WTC11 (cell line): ENCODE measurements around the gene PCSK5. TPM values are rescaled to one million over a fixed set of nuclear protein-coding genes. Genes with fewer than 3 reads are reported as not detected.

Experiments
- ATAC-seq: fragments of 200-7000 bp; cut with Tn5 transposase; 2 replicates; pipeline ENCODE4 v1.10.0; 2021; ENCODE audit warnings: mild to moderate bottlenecking, moderate library complexity
- CTCF ChIA-PET: fragments of 300-600 bp; sonication (Branson Sonifier 250); formaldehyde crosslinking; loops from one replicate; lab custom pipeline; 2021; ENCODE audit warnings: antibody characterized with exemption; lab: Charles Lee
- POLR2A ChIA-PET: fragments of 350-600 bp; sonication (Branson Sonifier 250); formaldehyde crosslinking; loops from one replicate; lab custom pipeline; 2021; ENCODE audit warnings: antibody characterized with exemption; lab: Charles Lee
- DNase-seq: peaks from one replicate; pipeline ENCODE4 v3.0.0; 2021; ENCODE audit warnings: low spot score
- H3K27ac Mint-ChIP-seq: 2 replicates; pipeline ENCODE4 v1.8.0; 2021; ENCODE audit warnings: mixed read lengths
- H3K27me3 Mint-ChIP-seq: 2 replicates; pipeline ENCODE4 v1.8.0; 2021; ENCODE audit warnings: low read depth, mild to moderate bottlenecking, moderate library complexity, mixed read lengths
- H3K36me3 Mint-ChIP-seq: 2 replicates; pipeline ENCODE4 v1.8.0; 2021; ENCODE audit warnings: mixed read lengths
- H3K4me1 Mint-ChIP-seq: 2 replicates; pipeline ENCODE4 v1.8.0; 2022; ENCODE audit warnings: mixed read lengths
- H3K4me3 Mint-ChIP-seq: 2 replicates; pipeline ENCODE4 v1.8.0; 2021; ENCODE audit warnings: mild to moderate bottlenecking, moderate library complexity, mixed read lengths
- H3K9me3 Mint-ChIP-seq: 2 replicates; pipeline ENCODE4 v1.8.0; 2021; ENCODE audit warnings: mixed read lengths
- CTCF ChIP-seq: fragments of 200-600 bp; IDR thresholded peaks from 2 replicates; pipeline ENCODE4 v1.8.0; 2022; ENCODE audit warnings: antibody characterized with exemption
- E2F1 ChIP-seq: sonication (generic); formaldehyde crosslinking; IDR thresholded peaks from 2 replicates; pipeline ENCODE4 v1.8.0; 2022; ENCODE audit warnings: mild to moderate bottlenecking, missing genetic modification reagents
- E2F4 ChIP-seq: sonication (generic); formaldehyde crosslinking; IDR thresholded peaks from 2 replicates; pipeline ENCODE4 v1.8.1; 2022; ENCODE audit warnings: low read depth, mild to moderate bottlenecking, moderate library complexity, missing genetic modification reagents, borderline replicate concordance
- FOXK1 ChIP-seq: sonication (generic); formaldehyde crosslinking; IDR thresholded peaks from 2 replicates; pipeline ENCODE4 v1.8.0; 2022; ENCODE audit warnings: mild to moderate bottlenecking, moderate library complexity, missing genetic modification reagents
- FOXP4 ChIP-seq: sonication (generic); formaldehyde crosslinking; IDR thresholded peaks from 2 replicates; pipeline ENCODE4 v1.8.0; 2022; ENCODE audit warnings: mild to moderate bottlenecking, missing genetic modification reagents
- GRHL2 ChIP-seq: fragments of 250-450 bp; sonication (Bioruptor Pico); IDR thresholded peaks from 2 replicates; pipeline ENCODE4 v1.8.0; 2022; ENCODE audit warnings: mild to moderate bottlenecking, moderate library complexity; ENCODE audit not compliant: insufficient replicate concordance, severe bottlenecking
- GTF2I ChIP-seq: fragments of 250-450 bp; sonication (Bioruptor Pico); conservative IDR thresholded peaks from 2 replicates; pipeline ENCODE4 v1.4.0; 2021; ENCODE audit warnings: mild to moderate bottlenecking
- HMGA2 ChIP-seq: fragments of 250-450 bp; sonication (Bioruptor Pico); IDR thresholded peaks from 2 replicates; pipeline ENCODE4 v1.4.0; 2021; ENCODE audit warnings: mild to moderate bottlenecking, moderate library complexity
- IRF2 ChIP-seq: sonication (generic); formaldehyde crosslinking; IDR thresholded peaks from 2 replicates; pipeline ENCODE4 v1.8.0; 2022; ENCODE audit warnings: low read depth, missing genetic modification reagents, borderline replicate concordance
- JAZF1 ChIP-seq: fragments of 250-450 bp; sonication (Bioruptor Pico); IDR thresholded peaks from 2 replicates; pipeline ENCODE4 v1.9.0; 2021; ENCODE audit warnings: moderate library complexity, mild to moderate bottlenecking, inconsistent platforms
- KAT7 ChIP-seq: sonication (generic); formaldehyde crosslinking; IDR thresholded peaks from 2 replicates; pipeline ENCODE4 v1.8.1; 2023; ENCODE audit warnings: missing genetic modification reagents, mild to moderate bottlenecking, borderline replicate concordance
- NR2C2 ChIP-seq: sonication (generic); formaldehyde crosslinking; IDR thresholded peaks from 2 replicates; pipeline ENCODE4 v1.8.0; 2022; ENCODE audit warnings: mild to moderate bottlenecking, missing genetic modification reagents
- NR3C1 ChIP-seq: sonication (generic); formaldehyde crosslinking; conservative IDR thresholded peaks from 2 replicates; pipeline ENCODE4 v1.8.1; 2023; ENCODE audit warnings: low read depth, mild to moderate bottlenecking, missing genetic modification reagents
- PREB ChIP-seq: sonication (generic); formaldehyde crosslinking; IDR thresholded peaks from 2 replicates; pipeline ENCODE4 v1.8.1; 2022; ENCODE audit warnings: mild to moderate bottlenecking, missing genetic modification reagents, moderate library complexity, borderline replicate concordance
- RELA ChIP-seq: sonication (generic); formaldehyde crosslinking; IDR thresholded peaks from 2 replicates; pipeline ENCODE4 v1.8.1; 2022; ENCODE audit warnings: missing genetic modification reagents, mild to moderate bottlenecking, borderline replicate concordance
- SMAD4 ChIP-seq: sonication (generic); formaldehyde crosslinking; IDR thresholded peaks from 2 replicates; pipeline ENCODE4 v1.8.0; 2022; ENCODE audit warnings: mild to moderate bottlenecking, missing genetic modification reagents
- USF1 ChIP-seq: sonication (generic); formaldehyde crosslinking; IDR thresholded peaks from 2 replicates; pipeline ENCODE4 v1.8.0; 2022; ENCODE audit warnings: mild to moderate bottlenecking, missing genetic modification reagents
- ZBTB21 ChIP-seq: sonication (generic); formaldehyde crosslinking; IDR thresholded peaks from 2 replicates; pipeline ENCODE4 v1.8.1; 2023; ENCODE audit warnings: mild to moderate bottlenecking, missing genetic modification reagents, borderline replicate concordance
- ZMAT4 ChIP-seq: fragments of 250-450 bp; sonication (Bioruptor Pico); IDR thresholded peaks from 2 replicates; pipeline ENCODE4 v1.9.0; 2021; ENCODE audit warnings: mild to moderate bottlenecking
- ZNF138 ChIP-seq: sonication (generic); formaldehyde crosslinking; conservative IDR thresholded peaks from 2 replicates; pipeline ENCODE4 v1.8.1; 2022; ENCODE audit warnings: mild to moderate bottlenecking, moderate library complexity, missing genetic modification reagents
- ZNF263 ChIP-seq: sonication (generic); formaldehyde crosslinking; IDR thresholded peaks from 2 replicates; pipeline ENCODE4 v1.8.1; 2022; ENCODE audit warnings: low read depth, mild to moderate bottlenecking, moderate library complexity, missing genetic modification reagents
- ZNF671 ChIP-seq: fragments of 250-450 bp; sonication (Bioruptor Pico); IDR thresholded peaks from 2 replicates; pipeline ENCODE4 v1.8.0; 2021; ENCODE audit warnings: mild to moderate bottlenecking
- total RNA-seq: library from RNA; stranded (reverse); gene quantifications from 3 replicates; pipeline ENCODE4 v1.2.3, GENCODE V29; 2021

The PCSK5 gene
- total RNA-seq, 1 experiment from 2014 or later: 30.6 TPM

- ChIA-PET CTCF (no interaction called here), POLR2A (no interaction called here)
- Mint-ChIP-seq H3K36me3 (no peaks in the 10 kb centered on the region), H3K9me3 (peaks cover 5% of the 10 kb centered on the region; the same call in 1 of the 2 replicates), H3K4me3 (no peak overlapping the region), H3K4me1 (peaks cover 53% of the 10 kb centered on the region)
- peak; percentile 21 for DNase-seq
- peak; percentile 74 for ATAC-seq
- no peak for TF ChIP-seq E2F1
- TF ChIP-seq ZNF263 (CRISPR knock-in tag): no peak
- no peak for TF ChIP-seq SMAD4
- no peak for TF ChIP-seq GTF2I (CRISPR knock-in tag)
- TF ChIP-seq CTCF: no peak
- TF ChIP-seq GRHL2 (CRISPR knock-in tag): no peak
- TF ChIP-seq NR3C1: no peak
- no peak for TF ChIP-seq RELA
- TF ChIP-seq ZBTB21 (CRISPR knock-in tag): no peak
- no peak for TF ChIP-seq FOXK1 (CRISPR knock-in tag)
- no peak for TF ChIP-seq KAT7 (CRISPR knock-in tag)
- no peak for TF ChIP-seq E2F4 (CRISPR knock-in tag)
- no peak for TF ChIP-seq NR2C2
- no peak for TF ChIP-seq ZNF138 (CRISPR knock-in tag)
- TF ChIP-seq, all 79 proteins: peak for 0
- H3K27ac Mint-ChIP-seq: no peak overlapping the region
- no peaks in the 10 kb centered on the region for H3K27me3 Mint-ChIP-seq
Measured at GRCh38 chr9:76018235-76018634, 127.8 kb downstream of the PCSK5 start.

- ATAC-seq (no peak), DNase-seq (no peak)
- no peaks in the 10 kb centered on the region for H3K36me3 Mint-ChIP-seq
- no peak overlapping the region for H3K4me3 Mint-ChIP-seq
- H3K27me3 Mint-ChIP-seq: no peaks in the 10 kb centered on the region
- H3K4me1 Mint-ChIP-seq: peaks cover 58% of the 10 kb centered on the region
- CTCF ChIA-PET: no interaction called here
- POLR2A ChIA-PET: no interaction called here
- no peak overlapping the region for H3K27ac Mint-ChIP-seq
- peaks cover 5% of the 10 kb centered on the region; the same call in 1 of the 2 replicates for H3K9me3 Mint-ChIP-seq
- TF ChIP-seq IRF2 (CRISPR knock-in tag): no peak
- TF ChIP-seq ZNF671: no peak
- no peak for TF ChIP-seq USF1 (CRISPR knock-in tag)
- TF ChIP-seq CTCF: no peak
- TF ChIP-seq PREB (CRISPR knock-in tag): no peak
- no peak for TF ChIP-seq FOXP4 (CRISPR knock-in tag)
- TF ChIP-seq ZMAT4 (CRISPR knock-in tag): no peak
- no peak for TF ChIP-seq HMGA2 (CRISPR knock-in tag)
- no peak for TF ChIP-seq GRHL2 (CRISPR knock-in tag)
- no peak for TF ChIP-seq JAZF1 (CRISPR knock-in tag)
- TF ChIP-seq NR3C1: no peak
Measured at GRCh38 chr9:76018761-76019160, 128.3 kb downstream of the PCSK5 start.
